GM19035 (cell line): ENCODE results near the gene CCDC27.
A peak's percentile ranks its signal among the peaks of the same experiment; 100 is the strongest.
"Not testable (repeated sequence)": the region's sequence is repeated elsewhere in the genome, so short reads cannot be mapped to it uniquely, and the experiment has no call there.

Experiments used
- ATAC-seq: cut with Tn5 transposase; IDR thresholded peaks from one replicate; pipeline ENCODE4 v1.9.1; 2021; ENCODE audit not compliant: unreplicated experiment

Gene CCDC27

GRCh38 chr1:3788756-3789420 is 36.6 kb downstream of the CCDC27 start:
- no peak for ATAC-seq

GRCh38 chr1:3789421-3790300 is 37.4 kb downstream of the CCDC27 start:
- ATAC-seq = no peak

- no peak for ATAC-seq
These were observed 38.3 kb downstream of the CCDC27 start for GRCh38 chr1:3790500-3790923.

GRCh38 chr1:3790952-3791351 is 38.7 kb downstream of the CCDC27 start:
- no peak for ATAC-seq

- no peak for ATAC-seq
These were observed 43.4 kb downstream of the CCDC27 start for GRCh38 chr1:3795453-3796214.

GRCh38 chr1:3796215-3797061 is 44.2 kb downstream of the CCDC27 start, which contains the start of gene LRRC47:
Gene LRRC47, minus strand, starts transcription at chr1:3796498. Its CDS starts 22 bp downstream, at chr1:3796476.
- ATAC-seq = peak; percentile 96

- no peak for ATAC-seq
These were observed 47.9 kb downstream of the CCDC27 start for GRCh38 chr1:3799976-3800685.

GRCh38 chr1:3800795-3801194 is 48.5 kb downstream of the CCDC27 start:
- ATAC-seq = not testable (repeated sequence)

- no peak for ATAC-seq
These were observed 51.8 kb downstream of the CCDC27 start for GRCh38 chr1:3803905-3804626.

- not testable (repeated sequence) for ATAC-seq
These were observed 52.3 kb downstream of the CCDC27 start for GRCh38 chr1:3804627-3804944.

- no peak for ATAC-seq
These were observed 52.8 kb downstream of the CCDC27 start for GRCh38 chr1:3805038-3805437.

- no peak for ATAC-seq
These were observed 55.5 kb downstream of the CCDC27 start for GRCh38 chr1:3807769-3808168.

GRCh38 chr1:3809680-3810079 is 57.4 kb downstream of the CCDC27 start:
- no peak for ATAC-seq

- not testable (repeated sequence) for ATAC-seq
These were observed 58.0 kb downstream of the CCDC27 start for GRCh38 chr1:3810149-3810761.

GRCh38 chr1:3811595-3811911 is 59.3 kb downstream of the CCDC27 start:
- no peak for ATAC-seq

GRCh38 chr1:3814065-3814464 is 61.8 kb downstream of the CCDC27 start:
- ATAC-seq = no peak

- no peak for ATAC-seq
These were observed 62.7 kb downstream of the CCDC27 start for GRCh38 chr1:3814771-3815561.
